ENCODE results near the gene NPPB.

- TF ChIP-seq CTCF (IDR thresholded peaks at IDR 0.05; ENCODE audit: poor library complexity) (no peak), EZH2phosphoT487 (IDR thresholded peaks at IDR 0.05; ENCODE audit: low read depth, severe bottlenecking, unreplicated experiment) (no peak)
Measured at GRCh38 chr1:11880181-11880575, 21.4 kb upstream of the NPPB start.

All from hepatocyte (in vitro differentiated cells).